Nephron (organoid): ENCODE data around the gene SETBP1.

Experiments used
- H3K27ac Mint-ChIP-seq, 3 experiments: 2 replicates each; pipeline ENCODE4 v1.8.0; 2020; ENCODE audit warnings: mixed read lengths in 3 of 3, mild to moderate bottlenecking in 2 of 3, moderate library complexity in 1 of 3
- H3K27me3 Mint-ChIP-seq: 2 replicates; pipeline ENCODE4 v1.8.0; 2021; ENCODE audit warnings: low read depth, mild to moderate bottlenecking, moderate library complexity, mixed read lengths
- H3K36me3 Mint-ChIP-seq: 2 replicates; pipeline ENCODE4 v1.8.0; 2020; ENCODE audit warnings: low read depth, mixed read lengths
- H3K4me1 Mint-ChIP-seq: 2 replicates; pipeline ENCODE4 v1.8.0; 2020; ENCODE audit warnings: mixed read lengths
- H3K4me3 Mint-ChIP-seq, 3 experiments: 2 replicates each; pipeline ENCODE4 v1.8.0; 2020; ENCODE audit warnings: mild to moderate bottlenecking in 3 of 3, mixed read lengths in 3 of 3, moderate library complexity in 2 of 3
- H3K9me3 Mint-ChIP-seq: 2 replicates; pipeline ENCODE4 v1.8.0; 2020; ENCODE audit warnings: mixed read lengths
- TF ChIP-seq, protein P1 (sequence below), 3 experiments: fragments of 200-600 bp; sonication (generic); IDR thresholded peaks; one replicate each; pipeline ENCODE4 v1.5.0; 2021; ENCODE audit warnings: antibody characterized with exemption in 3 of 3; ENCODE audit not compliant: unreplicated experiment in 3 of 3

SETBP1 gene

DNA sequence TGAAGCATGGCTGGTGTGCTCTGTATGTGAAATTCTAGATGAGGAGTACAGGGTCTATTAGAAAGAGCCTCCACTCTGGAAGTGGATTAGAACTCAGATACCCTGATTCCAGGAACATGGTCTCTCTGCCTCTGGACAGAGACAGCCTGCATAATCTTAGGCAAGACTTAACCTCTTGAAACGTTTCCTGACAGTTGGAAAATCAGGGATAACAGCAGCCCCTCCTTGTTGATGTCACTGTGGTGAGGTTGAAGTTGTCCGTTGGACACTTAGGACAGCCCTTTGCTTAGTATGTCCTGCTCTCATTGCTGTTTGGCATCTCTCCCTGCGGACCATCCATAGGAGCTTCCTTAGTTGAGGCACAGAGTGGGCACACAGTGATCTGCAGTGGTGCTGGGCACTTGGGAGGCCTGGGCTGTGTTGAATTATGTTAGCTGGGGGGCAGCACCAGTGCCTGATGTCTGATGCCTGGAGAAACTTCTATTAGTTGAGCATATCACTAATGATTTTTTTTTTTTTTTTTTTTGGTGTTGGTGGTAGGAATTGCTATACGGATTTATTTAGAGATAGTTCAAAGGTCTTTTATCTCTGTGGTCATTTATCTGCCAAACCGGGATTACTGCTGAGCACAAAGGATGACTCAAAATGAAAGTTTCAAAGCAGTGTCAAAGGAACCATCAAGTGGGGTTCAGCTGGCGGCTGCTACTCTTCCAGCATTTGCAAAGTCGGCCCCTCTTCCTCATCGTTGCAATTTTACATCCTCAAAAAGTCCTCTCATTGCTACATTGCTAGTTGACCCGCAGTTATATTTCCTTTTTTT is 28.8 kb downstream of the SETBP1 start:
- H3K27ac Mint-ChIP-seq: peak overlapping the region; percentile 88 to 94 (median 90)
- H3K9me3 Mint-ChIP-seq: peaks cover 2% of the 10 kb centered on the region
- H3K4me1 Mint-ChIP-seq: peaks cover 64% of the 10 kb centered on the region
- peak overlapping the region in 1 of 3 experiments; percentile 43 for H3K4me3 Mint-ChIP-seq
- TF ChIP-seq, protein P1, sequence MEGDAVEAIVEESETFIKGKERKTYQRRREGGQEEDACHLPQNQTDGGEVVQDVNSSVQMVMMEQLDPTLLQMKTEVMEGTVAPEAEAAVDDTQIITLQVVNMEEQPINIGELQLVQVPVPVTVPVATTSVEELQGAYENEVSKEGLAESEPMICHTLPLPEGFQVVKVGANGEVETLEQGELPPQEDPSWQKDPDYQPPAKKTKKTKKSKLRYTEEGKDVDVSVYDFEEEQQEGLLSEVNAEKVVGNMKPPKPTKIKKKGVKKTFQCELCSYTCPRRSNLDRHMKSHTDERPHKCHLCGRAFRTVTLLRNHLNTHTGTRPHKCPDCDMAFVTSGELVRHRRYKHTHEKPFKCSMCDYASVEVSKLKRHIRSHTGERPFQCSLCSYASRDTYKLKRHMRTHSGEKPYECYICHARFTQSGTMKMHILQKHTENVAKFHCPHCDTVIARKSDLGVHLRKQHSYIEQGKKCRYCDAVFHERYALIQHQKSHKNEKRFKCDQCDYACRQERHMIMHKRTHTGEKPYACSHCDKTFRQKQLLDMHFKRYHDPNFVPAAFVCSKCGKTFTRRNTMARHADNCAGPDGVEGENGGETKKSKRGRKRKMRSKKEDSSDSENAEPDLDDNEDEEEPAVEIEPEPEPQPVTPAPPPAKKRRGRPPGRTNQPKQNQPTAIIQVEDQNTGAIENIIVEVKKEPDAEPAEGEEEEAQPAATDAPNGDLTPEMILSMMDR (IDR thresholded peaks at IDR 0.05; ENCODE audit: unreplicated experiment in 3 of 3): no peak
- H3K27me3 Mint-ChIP-seq: no peaks in the 10 kb centered on the region
- H3K36me3 Mint-ChIP-seq: peaks cover 79% of the 10 kb centered on the region

DNA sequence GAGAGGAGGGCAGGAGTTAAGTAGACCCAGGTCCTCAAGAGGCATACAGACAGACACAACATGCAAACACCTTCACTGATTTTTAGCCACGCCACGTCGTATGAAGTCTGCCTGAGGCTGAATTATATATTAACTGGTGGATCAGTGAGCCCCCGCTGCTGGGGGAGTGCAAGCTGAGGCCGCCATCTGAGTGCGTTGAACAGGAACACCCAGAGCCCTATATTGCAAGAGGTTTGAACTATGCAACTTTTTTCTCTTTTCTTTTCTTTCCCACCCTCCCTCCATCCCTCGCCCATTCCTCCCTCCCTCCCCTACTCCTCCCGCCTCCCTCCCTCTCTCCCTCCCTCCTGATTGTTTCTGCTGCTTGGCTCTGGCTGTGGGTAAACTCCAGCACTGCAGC is 30.2 kb downstream of the SETBP1 start:
- no peaks in the 10 kb centered on the region for H3K27me3 Mint-ChIP-seq
- peak overlapping the region; percentile 82 to 94 (median 88) for H3K27ac Mint-ChIP-seq
- TF ChIP-seq, protein P1 (IDR thresholded peaks at IDR 0.05; ENCODE audit: unreplicated experiment in 3 of 3): no peak
- no peak overlapping the region for H3K4me3 Mint-ChIP-seq
- peaks cover 2% of the 10 kb centered on the region for H3K9me3 Mint-ChIP-seq
- peaks cover 75% of the 10 kb centered on the region for H3K4me1 Mint-ChIP-seq
- peaks cover 76% of the 10 kb centered on the region for H3K36me3 Mint-ChIP-seq

DNA sequence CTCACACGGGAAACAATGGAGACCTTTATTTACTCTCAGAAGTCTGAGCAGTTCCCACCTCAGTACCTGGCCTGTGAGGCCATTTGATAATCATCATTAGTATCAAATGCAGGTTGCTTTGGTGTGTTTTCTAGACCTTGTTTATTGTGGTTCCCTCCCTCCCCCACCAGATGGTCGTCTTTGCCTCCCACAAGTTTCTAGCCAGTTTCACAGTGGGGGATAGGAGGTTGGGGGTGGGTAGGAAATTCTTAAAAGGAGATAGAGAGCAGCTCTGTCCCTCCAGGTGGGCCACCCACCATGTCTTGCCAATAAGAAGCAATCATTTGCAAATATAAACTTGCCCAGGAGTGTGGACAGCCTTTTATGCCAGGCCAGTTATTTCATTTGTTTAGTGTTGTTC is 31.3 kb downstream of the SETBP1 start:
- Mint-ChIP-seq H3K27me3 (no peaks in the 10 kb centered on the region), H3K4me3 (no peak overlapping the region), H3K36me3 (peaks cover 74% of the 10 kb centered on the region), H3K27ac (peak overlapping the region; percentile 72 to 94 (median 82)), H3K9me3 (no peaks in the 10 kb centered on the region), H3K4me1 (peaks cover 79% of the 10 kb centered on the region)
- TF ChIP-seq, protein P1 (IDR thresholded peaks at IDR 0.05; ENCODE audit: unreplicated experiment in 3 of 3): no peak

DNA sequence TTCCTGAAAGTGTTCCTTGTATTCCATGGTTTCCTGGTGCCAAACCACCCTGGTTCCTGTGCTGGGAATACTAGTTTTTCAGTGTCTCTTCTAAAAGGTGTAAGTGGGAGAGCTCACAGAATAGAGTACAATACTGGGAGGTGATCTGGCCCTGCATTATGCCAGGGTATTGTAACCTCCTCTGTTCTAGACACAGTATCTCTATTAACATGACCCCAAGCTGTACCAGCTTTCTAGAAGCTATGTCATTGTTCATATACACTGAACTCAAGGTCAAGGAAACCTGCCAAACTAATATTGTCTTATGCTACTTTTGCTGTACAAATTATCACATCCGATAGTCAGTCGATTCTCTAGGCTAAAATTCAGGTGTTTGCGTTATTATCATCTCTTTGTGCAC is 32.7 kb downstream of the SETBP1 start:
- TF ChIP-seq, protein P1 (IDR thresholded peaks at IDR 0.05; ENCODE audit: unreplicated experiment in 3 of 3): no peak
- Mint-ChIP-seq H3K36me3 (peaks cover 65% of the 10 kb centered on the region), H3K4me3 (no peak overlapping the region)

DNA sequence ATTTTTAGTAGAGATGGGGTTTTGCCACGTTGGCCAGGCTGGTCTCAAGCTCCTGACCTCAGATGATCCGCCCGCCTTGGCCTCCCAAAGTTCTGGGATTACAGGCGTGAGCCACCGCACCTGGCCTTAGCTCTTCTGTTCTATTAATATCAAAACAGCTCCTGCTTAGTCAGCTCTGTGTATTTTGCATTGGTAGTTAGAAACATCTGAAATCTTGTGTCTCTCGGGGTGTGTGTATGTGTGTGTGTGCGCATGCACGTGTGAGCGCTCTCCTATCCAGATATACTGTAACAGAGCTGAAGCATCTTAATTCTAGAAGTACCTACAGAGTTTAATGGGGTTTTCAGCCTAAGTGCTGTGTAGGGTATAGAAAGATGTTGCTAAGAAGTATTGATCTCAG is 33.7 kb downstream of the SETBP1 start:
- H3K4me1 Mint-ChIP-seq: peaks cover 74% of the 10 kb centered on the region
- H3K36me3 Mint-ChIP-seq: peaks cover 62% of the 10 kb centered on the region
- H3K4me3 Mint-ChIP-seq: no peak overlapping the region
- TF ChIP-seq, protein P1 (IDR thresholded peaks at IDR 0.05; ENCODE audit: unreplicated experiment in 3 of 3): no peak
- H3K27me3 Mint-ChIP-seq: no peaks in the 10 kb centered on the region
- no peaks in the 10 kb centered on the region for H3K9me3 Mint-ChIP-seq
- peak overlapping the region; percentile 68 to 89 (median 74) for H3K27ac Mint-ChIP-seq

More for the DNA sequence above, 32.7 kb downstream of the SETBP1 start:
- no peaks in the 10 kb centered on the region for H3K27me3 Mint-ChIP-seq
- no peaks in the 10 kb centered on the region for H3K9me3 Mint-ChIP-seq
- peak overlapping the region; percentile 38 for H3K27ac Mint-ChIP-seq
- peaks cover 79% of the 10 kb centered on the region for H3K4me1 Mint-ChIP-seq

DNA sequence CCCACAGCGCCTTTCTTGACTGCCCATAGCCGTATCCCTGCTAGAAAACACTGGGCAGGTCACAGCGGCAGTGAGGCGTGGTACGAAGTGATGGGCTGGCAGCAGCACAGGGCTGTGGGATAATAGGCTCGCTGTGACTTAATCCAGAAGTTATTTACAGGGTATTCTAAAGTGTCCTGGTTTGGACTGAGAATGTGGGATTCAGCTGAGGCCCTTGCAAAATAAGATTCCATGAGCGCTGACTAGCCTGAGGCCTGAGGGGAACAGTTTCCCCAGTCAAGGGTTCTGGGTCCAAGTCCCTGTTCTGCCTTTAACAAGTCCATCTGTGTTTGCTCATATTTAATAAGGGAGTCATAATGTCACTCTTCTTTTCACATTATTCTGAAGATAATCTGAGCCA is 34.6 kb downstream of the SETBP1 start:
- peak overlapping the region; percentile 68 to 89 (median 74) for H3K27ac Mint-ChIP-seq
- TF ChIP-seq, protein P1 (IDR thresholded peaks at IDR 0.05; ENCODE audit: unreplicated experiment in 3 of 3): no peak
- no peak overlapping the region for H3K4me3 Mint-ChIP-seq
- H3K36me3 Mint-ChIP-seq: peaks cover 61% of the 10 kb centered on the region
- H3K27me3 Mint-ChIP-seq: no peaks in the 10 kb centered on the region
- H3K4me1 Mint-ChIP-seq: peaks cover 68% of the 10 kb centered on the region
- H3K9me3 Mint-ChIP-seq: no peaks in the 10 kb centered on the region
